Measurements from ENCODE around the gene MYORG. TPM values are rescaled to one million over a fixed set of nuclear protein-coding genes. Genes with fewer than 3 reads are reported as not detected.

Gene MYORG
- total and polyA plus RNA-seq, 9 of the 15 experiments (the other 6 are each of a cell fraction or from before 2014, with no cell fraction given) = 0.06 to 0.82 (median 0.18) TPM

GRCh38 chr9:34332076-34332964 lies 44.4 kb downstream of the MYORG start:
- H3K79me2 ChIP-seq (ENCODE audit: control insufficient read depth, insufficient read depth, low read length) = peaks cover 26% of the 10 kb centered on the region
- H3K9me1 ChIP-seq (ENCODE audit: control insufficient read depth, insufficient read depth, low read length) = no peaks in the 10 kb centered on the region
- BruUV-seq (replicated peaks) = no TSS peak
- no peaks in the 10 kb centered on the region; the same call in 2 of the 3 replicates for H3K36me3 ChIP-seq (ENCODE audit: control insufficient read depth, insufficient read depth, low read length)
- no peaks in the 10 kb centered on the region for H4K20me1 ChIP-seq (replicated peaks; ENCODE audit: control insufficient read depth, insufficient read depth, low read length)
- in situ Hi-C loops (cut with MboI) (no loop called here), intact Hi-C loops (cut with micrococcal nuclease) (loop anchor here (1.0 kb wide), 1 partner anchor 47 kb away; no protein-coding TSS in a partner anchor)
- H3K27me3 ChIP-seq (ENCODE audit: control insufficient read depth in 2 of 2, insufficient read depth in 2 of 2, low read length in 2 of 2) = no peaks in the 10 kb centered on the region
- peak; percentile 78 for FAIRE-seq
- no peak for ATAC-seq
- H3K4me3 ChIP-seq = no peak overlapping the region
- H2AFZ ChIP-seq (ENCODE audit: low read depth, low read length) = no peak overlapping the region
- no peak overlapping the region for H3K27ac ChIP-seq (ENCODE audit: extremely low read depth, low read depth, low read length)
- no peaks in the 10 kb centered on the region for H3K9me3 ChIP-seq (replicated peaks; ENCODE audit: control insufficient read depth, insufficient read depth, low read depth, low read length)
- CTCF ChIA-PET (ENCODE audit: low intra/inter-chr PET ratio) = interaction anchor here (1.0 to 1.3 kb wide), 3 partner anchors 168 to 302 kb away, joined by 3 to 5 read pairs (median 3); no protein-coding TSS in a partner anchor
- peaks cover 10% of the 10 kb centered on the region in 2 experiments; a peak in 3 of 5 replicates for H3K4me1 ChIP-seq (replicated peaks in 1 of 2; ENCODE audit: control insufficient read depth in 2 of 2, insufficient read depth in 2 of 2, low read length in 2 of 2)
- H3K4me2 ChIP-seq (ENCODE audit: insufficient read depth, low read length) = no peak overlapping the region
- WGBS (ENCODE audit: insufficient coverage, low coverage, missing lambda C conversion rate) = 29% methylated on average over 7 of the region's 7 CpGs
- POLR2A ChIA-PET = interaction anchor here (0.5 to 1.6 kb wide), 2 partner anchors 21 to 44 kb away, joined by 3 read pairs; partner anchors contain the start of gene MYORG
- DNase-seq (ENCODE audit: extremely low read depth in 1 of 4, low spot score in 3 of 4) = peak; percentile 14 to 56 (median 19)
- H3K9ac ChIP-seq (ENCODE audit: insufficient read depth in 1 of 2, low read depth in 2 of 2, low read length in 2 of 2) = no peak overlapping the region
- TF ChIP-seq MEIS2 (IDR thresholded peaks at IDR 0.05; ENCODE audit: partially characterized antibody) (peak; percentile 51), PKNOX1 (IDR thresholded peaks at IDR 0.05) (peak; percentile 39), RAD21 (CRISPR knock-in tag; conservative IDR thresholded peaks at IDR 0.05 in 1 of 2, IDR thresholded peaks at IDR 0.05 in 1 of 2) (peak; percentile 58 to 77), ZFP36 (IDR thresholded peaks at IDR 0.05; ENCODE audit: low read depth, low read length, partially characterized antibody) (no peak), TRIM25 (IDR thresholded peaks at IDR 0.05; ENCODE audit: borderline replicate concordance) (no peak), REST (IDR thresholded peaks at IDR 0.05; ENCODE audit: borderline replicate concordance) (peak; percentile 59; the same call in 1 of the 2 replicates), REST (CRISPR knock-in tag; IDR thresholded peaks at IDR 0.05; ENCODE audit: low read depth) (no peak), NR2C2 (CRISPR knock-in tag; IDR thresholded peaks at IDR 0.05) (no peak), NR2C2 (tag; IDR thresholded peaks at IDR 0.05) (no peak)

Data from K562 (cell line).